ENCODE results near the gene MOB2.
"Not testable (repeated sequence)": the region's sequence is repeated elsewhere in the genome, so short reads cannot be mapped to it uniquely, and the experiment has no call there.

The MOB2 gene

GRCh38 chr11:1517117-1518005 is 30.8 kb upstream of the MOB2 start:
- Histone ChIP-seq H3K9me3 (ENCODE audit: control insufficient read depth, low read length) (no peaks in the 10 kb centered on the region), H3K4me1 (ENCODE audit: control insufficient read depth, insufficient read depth, low read length) (peaks cover 15% of the 10 kb centered on the region), H3K4me3 (ENCODE audit: low read length) (no peak overlapping the region), H3K36me3 (ENCODE audit: control insufficient read depth, insufficient read depth, low read length, severe bottlenecking) (no peaks in the 10 kb centered on the region), H3K9ac (ENCODE audit: low read length) (no peak overlapping the region), H3K27me3 (replicated peaks; ENCODE audit: control insufficient read depth, insufficient read depth, low read length) (no peaks in the 10 kb centered on the region)
- no peak for DNase-seq (ENCODE audit: low read depth)

- peaks cover 15% of the 10 kb centered on the region for H3K4me1 ChIP-seq (ENCODE audit: control insufficient read depth, insufficient read depth, low read length)
- H3K9me3 ChIP-seq (ENCODE audit: control insufficient read depth, low read length) = no peaks in the 10 kb centered on the region
- H3K36me3 ChIP-seq (ENCODE audit: control insufficient read depth, insufficient read depth, low read length, severe bottlenecking) = no peaks in the 10 kb centered on the region
- peak; percentile 77 for DNase-seq (ENCODE audit: low read depth)
- H3K4me3 ChIP-seq (ENCODE audit: low read length) = no peak overlapping the region
- no peak overlapping the region for H3K9ac ChIP-seq (ENCODE audit: low read length)
- no peaks in the 10 kb centered on the region for H3K27me3 ChIP-seq (replicated peaks; ENCODE audit: control insufficient read depth, insufficient read depth, low read length)
Measured at GRCh38 chr11:1516273-1517067, 29.9 kb upstream of the MOB2 start.

- Histone ChIP-seq H3K9me3 (ENCODE audit: control insufficient read depth, low read length) (no peaks in the 10 kb centered on the region), H3K36me3 (ENCODE audit: control insufficient read depth, insufficient read depth, low read length, severe bottlenecking) (no peaks in the 10 kb centered on the region), H3K9ac (ENCODE audit: low read length) (peak overlapping the region; percentile 34), H3K4me1 (ENCODE audit: control insufficient read depth, insufficient read depth, low read length) (peaks cover 15% of the 10 kb centered on the region), H3K4me3 (ENCODE audit: low read length) (peak overlapping the region; percentile 36), H3K27me3 (replicated peaks; ENCODE audit: control insufficient read depth, insufficient read depth, low read length) (no peaks in the 10 kb centered on the region)
- peak; percentile 90 for DNase-seq (ENCODE audit: low read depth)
Measured at GRCh38 chr11:1515082-1516060, 28.8 kb upstream of the MOB2 start.

DNA sequence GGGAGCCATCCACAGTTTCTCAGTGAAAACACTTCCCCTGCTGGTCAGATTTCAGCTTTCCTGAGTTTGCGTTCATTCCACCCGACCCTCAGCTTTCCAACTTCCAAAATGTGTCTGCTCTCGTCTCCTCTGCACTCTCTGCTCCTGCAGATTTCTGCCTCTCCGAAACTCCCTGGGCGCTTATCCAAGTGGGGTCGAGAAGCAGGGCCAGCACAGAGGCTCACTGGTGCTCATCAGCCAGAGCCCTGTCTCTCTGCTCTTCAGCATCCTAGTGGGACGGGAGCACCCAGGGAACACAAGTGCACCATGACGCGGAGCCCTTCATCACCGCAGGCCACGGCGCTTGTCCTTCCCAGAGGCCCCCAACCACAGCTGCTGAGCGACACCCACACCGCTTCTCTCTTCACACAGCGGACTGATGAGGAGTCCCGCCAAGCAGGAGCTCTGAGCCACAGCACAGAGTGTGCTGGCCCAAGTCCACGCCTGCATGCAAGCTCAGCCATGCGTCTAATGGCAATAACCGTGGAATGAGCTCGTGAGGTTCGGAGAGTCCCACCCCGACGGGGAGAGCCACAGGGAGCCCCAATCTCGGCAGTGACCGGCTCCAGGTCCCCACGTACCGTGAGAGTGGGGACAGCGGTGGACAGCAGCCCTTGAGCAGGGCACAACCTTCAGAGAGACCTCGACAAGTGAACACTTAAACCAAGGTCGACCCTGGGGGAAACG is 27.9 kb upstream of the MOB2 start:
- DNase-seq (ENCODE audit: low read depth) = no peak
- peaks cover 15% of the 10 kb centered on the region for H3K4me1 ChIP-seq (ENCODE audit: control insufficient read depth, insufficient read depth, low read length)
- no peak overlapping the region for H3K9ac ChIP-seq (ENCODE audit: low read length)
- H3K36me3 ChIP-seq (ENCODE audit: control insufficient read depth, insufficient read depth, low read length, severe bottlenecking) = no peaks in the 10 kb centered on the region
- H3K27me3 ChIP-seq (replicated peaks; ENCODE audit: control insufficient read depth, insufficient read depth, low read length) = no peaks in the 10 kb centered on the region
- no peaks in the 10 kb centered on the region for H3K9me3 ChIP-seq (ENCODE audit: control insufficient read depth, low read length)
- H3K4me3 ChIP-seq (ENCODE audit: low read length) = no peak overlapping the region

DNA sequence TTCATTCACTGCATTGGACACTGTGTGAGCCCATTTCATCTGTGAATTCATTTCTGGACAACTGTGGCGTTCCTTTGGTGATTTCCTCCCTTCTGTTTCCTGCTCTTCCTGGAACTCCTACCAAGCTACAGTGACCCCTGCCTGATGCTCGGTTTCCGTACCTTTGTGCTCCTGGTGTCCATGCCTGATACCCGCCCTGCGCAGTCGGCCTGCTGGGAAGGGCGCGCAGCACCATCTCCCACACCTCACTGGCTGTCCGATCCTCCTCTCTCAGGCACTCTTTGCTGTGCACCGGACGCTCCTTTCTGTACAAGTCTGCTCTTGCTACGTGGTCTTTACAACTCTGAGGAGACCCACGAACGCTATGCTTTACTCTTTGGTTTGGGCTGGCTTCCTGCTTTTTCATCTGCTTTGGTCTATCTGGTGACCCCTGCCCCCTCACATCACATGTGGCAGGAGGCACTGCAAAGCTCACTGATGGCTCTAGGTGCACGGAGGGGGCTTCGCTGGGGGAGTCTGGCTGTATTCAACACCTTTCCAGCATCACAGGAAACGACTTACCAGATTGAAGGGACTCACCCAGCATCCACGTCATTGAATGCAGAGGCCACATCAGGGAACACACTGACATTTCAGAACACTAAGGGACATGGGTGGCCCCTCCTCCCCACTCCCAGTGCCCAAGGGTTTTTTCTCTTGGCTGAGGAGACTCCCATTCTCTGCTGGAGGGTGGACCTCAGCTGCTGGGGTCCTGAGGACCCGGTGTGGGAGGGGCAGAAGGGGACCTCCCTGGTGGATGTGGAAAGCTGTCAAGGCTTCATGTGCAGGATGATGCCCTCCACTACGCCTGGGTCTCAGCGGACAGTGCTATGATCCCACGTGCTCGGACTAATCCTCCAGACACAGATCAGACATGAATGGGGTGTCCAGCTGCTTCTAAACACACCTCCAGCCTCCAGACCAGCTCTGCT is 27.0 kb upstream of the MOB2 start:
- H3K27me3 ChIP-seq (replicated peaks; ENCODE audit: control insufficient read depth, insufficient read depth, low read length) = no peaks in the 10 kb centered on the region
- H3K9me3 ChIP-seq (ENCODE audit: control insufficient read depth, low read length) = no peaks in the 10 kb centered on the region
- H3K4me3 ChIP-seq (ENCODE audit: low read length) = no peak overlapping the region
- DNase-seq (ENCODE audit: low read depth) = no peak
- no peaks in the 10 kb centered on the region for H3K36me3 ChIP-seq (ENCODE audit: control insufficient read depth, insufficient read depth, low read length, severe bottlenecking)
- no peak overlapping the region for H3K9ac ChIP-seq (ENCODE audit: low read length)
- peaks cover 15% of the 10 kb centered on the region for H3K4me1 ChIP-seq (ENCODE audit: control insufficient read depth, insufficient read depth, low read length)

DNA sequence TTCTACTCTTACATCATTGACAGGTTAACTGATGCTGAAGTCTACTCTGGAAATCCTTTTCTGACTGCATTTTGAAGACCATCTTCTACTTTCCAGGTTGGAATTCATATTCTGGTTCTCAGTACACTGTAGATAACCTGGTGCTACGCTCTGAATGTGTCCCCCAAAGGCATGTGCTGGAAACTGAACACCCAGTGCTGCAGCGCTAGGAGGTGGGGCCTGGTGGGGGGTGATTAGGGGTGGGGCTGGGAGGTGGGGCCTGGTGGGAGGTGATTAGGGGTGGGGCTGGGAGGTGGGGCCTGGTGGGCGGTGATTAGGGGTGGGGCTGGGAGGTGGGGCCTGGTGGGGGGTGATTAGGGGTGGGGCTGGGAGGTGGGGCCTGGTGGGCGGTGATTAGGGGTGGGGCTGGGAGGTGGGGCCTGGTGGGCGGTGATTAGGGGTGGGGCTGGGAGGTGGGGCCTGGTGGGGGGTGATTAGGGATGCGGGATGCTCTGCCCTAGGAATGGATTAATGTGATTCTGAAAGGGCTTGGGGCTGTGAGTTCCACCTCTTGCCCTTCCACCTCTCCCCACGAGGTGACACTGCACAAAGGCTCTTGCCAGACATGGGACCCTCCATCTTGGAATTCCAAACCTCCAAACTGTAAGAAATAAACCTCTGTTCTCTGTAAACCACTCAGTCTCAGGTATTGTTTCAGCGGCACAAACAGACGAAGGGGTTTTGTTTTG is 26.1 kb upstream of the MOB2 start:
- not testable (repeated sequence) for H3K9me3 ChIP-seq (ENCODE audit: control insufficient read depth, low read length); DNase-seq (ENCODE audit: low read depth); H3K4me3 ChIP-seq (ENCODE audit: low read length); H3K9ac ChIP-seq (ENCODE audit: low read length); H3K27me3 ChIP-seq (replicated peaks; ENCODE audit: control insufficient read depth, insufficient read depth, low read length); H3K36me3 ChIP-seq (ENCODE audit: control insufficient read depth, insufficient read depth, low read length, severe bottlenecking)
- H3K4me1 ChIP-seq (ENCODE audit: control insufficient read depth, insufficient read depth, low read length) = peaks cover 18% of the 10 kb centered on the region

DNA sequence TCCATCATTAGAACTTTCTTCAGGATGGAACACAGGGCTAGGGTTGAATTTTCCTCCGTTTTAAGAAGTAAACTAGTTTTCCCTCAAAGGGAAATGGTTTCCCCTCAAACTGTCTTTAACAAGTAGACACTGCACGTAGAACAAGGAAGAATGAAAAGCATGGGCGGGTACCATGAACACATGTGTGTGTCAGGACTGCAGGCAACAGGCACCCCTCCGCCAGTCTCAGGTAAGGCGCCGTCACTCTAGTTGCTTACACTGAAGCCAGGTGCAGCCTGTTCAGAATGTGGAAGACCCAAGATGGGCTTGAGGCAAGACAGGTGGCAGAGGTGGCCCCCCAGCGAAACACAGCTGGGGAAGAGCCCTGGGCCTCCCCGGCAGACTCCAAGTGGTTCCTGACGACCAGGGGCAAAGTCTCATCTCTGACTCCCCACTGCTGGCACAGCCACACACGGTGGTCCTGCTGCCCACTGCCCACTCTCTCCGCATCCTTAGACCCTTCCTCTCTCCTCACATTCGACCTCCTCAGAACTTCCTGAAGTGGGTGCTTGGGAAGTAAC is 25.4 kb upstream of the MOB2 start:
- Histone ChIP-seq H3K4me1 (ENCODE audit: control insufficient read depth, insufficient read depth, low read length) (peaks cover 22% of the 10 kb centered on the region), H3K36me3 (ENCODE audit: control insufficient read depth, insufficient read depth, low read length, severe bottlenecking) (no peaks in the 10 kb centered on the region), H3K27me3 (replicated peaks; ENCODE audit: control insufficient read depth, insufficient read depth, low read length) (no peaks in the 10 kb centered on the region), H3K9ac (ENCODE audit: low read length) (no peak overlapping the region), H3K9me3 (ENCODE audit: control insufficient read depth, low read length) (no peaks in the 10 kb centered on the region), H3K4me3 (ENCODE audit: low read length) (no peak overlapping the region)
- DNase-seq (ENCODE audit: low read depth) = no peak

DNA sequence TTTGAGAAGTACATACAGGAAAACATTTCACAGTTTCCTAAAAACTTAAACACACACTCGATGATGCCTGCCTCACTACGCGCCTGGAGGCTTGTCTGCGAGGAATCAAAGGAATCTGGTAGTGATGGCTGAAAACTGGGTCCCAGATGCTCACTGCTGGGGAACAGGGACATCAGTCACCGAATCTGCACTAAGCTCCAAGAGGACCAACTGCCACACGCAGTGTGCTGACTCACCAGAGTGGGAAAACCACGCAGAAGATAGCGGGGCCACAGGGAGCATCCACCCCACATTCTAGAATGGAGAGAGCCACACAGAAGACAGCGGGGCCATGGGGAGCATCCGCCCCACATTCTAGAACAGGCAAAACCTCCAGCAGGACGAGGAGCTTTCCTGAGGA is 24.3 kb upstream of the MOB2 start:
- DNase-seq (ENCODE audit: low read depth) = no peak
- Histone ChIP-seq H3K4me1 (ENCODE audit: control insufficient read depth, insufficient read depth, low read length) (peaks cover 22% of the 10 kb centered on the region), H3K9ac (ENCODE audit: low read length) (no peak overlapping the region), H3K4me3 (ENCODE audit: low read length) (no peak overlapping the region), H3K9me3 (ENCODE audit: control insufficient read depth, low read length) (no peaks in the 10 kb centered on the region), H3K27me3 (replicated peaks; ENCODE audit: control insufficient read depth, insufficient read depth, low read length) (no peaks in the 10 kb centered on the region), H3K36me3 (ENCODE audit: control insufficient read depth, insufficient read depth, low read length, severe bottlenecking) (no peaks in the 10 kb centered on the region)

GRCh38 chr11:1510351-1510750 is 23.8 kb upstream of the MOB2 start:
- H3K4me3 ChIP-seq (ENCODE audit: low read length); H3K27me3 ChIP-seq (replicated peaks; ENCODE audit: control insufficient read depth, insufficient read depth, low read length); DNase-seq (ENCODE audit: low read depth): not testable (repeated sequence)

More at GRCh38 chr11:1510351-1510750, 23.8 kb upstream of the MOB2 start:
- not testable (repeated sequence) for H3K9me3 ChIP-seq (ENCODE audit: control insufficient read depth, low read length); H3K36me3 ChIP-seq (ENCODE audit: control insufficient read depth, insufficient read depth, low read length, severe bottlenecking); H3K9ac ChIP-seq (ENCODE audit: low read length)
- H3K4me1 ChIP-seq (ENCODE audit: control insufficient read depth, insufficient read depth, low read length) = peaks cover 21% of the 10 kb centered on the region
